ENCODE data around the gene ARHGAP31.

The ARHGAP31 gene

DNA sequence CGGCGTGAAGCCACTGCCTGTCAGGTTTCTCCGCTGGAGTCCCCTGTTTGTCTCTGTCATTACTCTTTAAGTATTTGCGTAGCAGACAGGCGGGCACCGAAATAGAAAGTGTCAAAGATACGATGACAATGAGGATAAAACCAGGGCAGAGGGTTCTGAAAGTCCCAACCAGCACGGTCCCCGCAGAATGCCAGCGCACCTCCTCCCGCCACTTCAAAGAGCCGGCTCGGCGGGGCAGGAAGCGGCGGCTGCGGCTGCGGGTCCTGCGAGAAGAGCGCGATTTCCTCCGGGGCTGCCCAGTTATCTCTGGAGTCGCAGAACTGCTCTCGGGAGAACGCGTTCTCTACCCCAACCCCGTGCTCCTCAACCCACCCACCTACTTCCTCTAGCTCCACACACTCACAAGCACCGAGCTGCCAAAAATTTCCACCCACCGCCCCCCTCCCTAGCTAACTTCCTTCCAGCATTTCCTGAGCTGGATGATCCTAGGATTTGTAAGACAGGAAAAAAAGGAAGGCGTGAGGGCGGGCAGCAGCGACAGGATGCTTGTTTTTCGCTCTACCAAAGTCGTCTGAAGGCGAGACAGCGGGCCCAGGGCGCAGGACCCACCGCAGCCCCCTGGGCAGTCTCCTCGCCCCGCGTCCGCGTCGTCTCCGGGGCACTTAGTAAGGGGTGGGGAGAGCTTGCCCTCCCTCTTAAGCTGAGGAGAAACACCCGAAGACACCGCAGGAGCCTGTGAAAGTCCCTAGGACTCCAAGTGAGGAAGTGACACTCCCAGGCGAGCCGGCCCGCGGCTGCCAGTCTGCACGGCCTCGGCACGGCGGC lies at the start of gene ARHGAP31:
ARHGAP31 (plus strand) TSS at position 513 of the 825 bp plus-strand sequence. CDS start 522 bp downstream, outside the sequence.
- Histone ChIP-seq H2AFZ (peak within 1 kb of the TSS; percentile 97), H3K9ac (peak within 1 kb of the TSS; percentile 2), H3K4me2 (ENCODE audit: low read length) (peak within 1 kb of the TSS; percentile 98), H3K36me3 (ENCODE audit: control insufficient read depth, insufficient read depth, low read length) (no peaks in the 10 kb centered on the region), H3K79me2 (no peaks in the 10 kb centered on the region), H3K4me3 (ENCODE audit: low read depth, low read length) (peak within 1 kb of the TSS; percentile 79), H3K4me1 (peaks cover 5% of the 10 kb centered on the region), H3K9me3 (ENCODE audit: control insufficient read depth, low read length) (no peaks in the 10 kb centered on the region), H3K27ac (peak within 1 kb of the TSS; percentile 73), H3K27me3 (ENCODE audit: control insufficient read depth, insufficient read depth, low read length) (no peaks in the 10 kb centered on the region)
- no peak for TF ChIP-seq CTCF (IDR thresholded peaks at IDR 0.05)

DNA sequence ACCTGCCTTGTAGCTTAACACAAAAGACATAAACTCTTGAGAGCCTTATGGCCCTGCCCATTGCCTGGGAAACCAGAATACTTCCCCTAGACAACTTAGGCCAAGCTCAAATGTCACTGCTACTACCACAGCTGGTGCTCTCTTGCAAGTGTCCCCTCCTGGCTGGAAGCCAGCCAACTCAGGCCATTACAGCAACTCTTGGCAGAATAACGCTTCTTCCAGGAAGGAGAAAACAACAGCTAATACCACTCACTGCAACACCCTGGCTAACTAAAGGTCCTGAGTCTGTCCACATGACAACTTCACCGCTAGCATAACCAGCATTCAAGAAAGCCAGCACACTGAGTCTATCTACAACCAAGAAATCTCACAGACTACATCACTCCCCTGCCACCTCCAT lies 48.4 kb upstream of the ARHGAP31 start:
- Histone ChIP-seq H3K4me3 (ENCODE audit: low read depth, low read length) (no peak overlapping the region), H3K36me3 (ENCODE audit: control insufficient read depth, insufficient read depth, low read length) (no peaks in the 10 kb centered on the region), H3K9ac (no peak overlapping the region), H3K4me2 (ENCODE audit: low read length) (no peak overlapping the region), H3K9me3 (ENCODE audit: control insufficient read depth, low read length) (no peaks in the 10 kb centered on the region), H3K27me3 (ENCODE audit: control insufficient read depth, insufficient read depth, low read length) (no peaks in the 10 kb centered on the region), H3K79me2 (no peaks in the 10 kb centered on the region), H3K27ac (no peak overlapping the region), H2AFZ (no peak overlapping the region), H3K4me1 (no peaks in the 10 kb centered on the region)
- TF ChIP-seq CTCF (IDR thresholded peaks at IDR 0.05) = no peak

DNA sequence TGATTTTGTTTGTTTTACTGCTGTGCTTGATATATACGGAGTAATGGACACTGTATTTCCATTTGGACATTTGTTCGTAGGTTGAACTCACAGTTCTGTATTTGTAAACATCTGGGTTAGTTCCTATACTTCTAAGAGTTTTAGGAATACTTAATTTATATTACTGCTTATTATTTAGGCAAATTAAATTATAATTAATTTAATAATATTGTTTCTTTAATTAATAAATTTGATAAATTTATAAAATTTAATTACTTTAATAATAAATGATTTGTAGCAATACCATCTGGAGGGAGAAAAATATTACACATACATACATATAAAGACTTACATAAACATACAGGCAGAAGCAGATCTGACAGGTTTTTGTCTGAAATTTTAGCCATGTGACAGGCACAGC lies 39.0 kb upstream of the ARHGAP31 start:
- TF ChIP-seq CTCF (IDR thresholded peaks at IDR 0.05) = no peak
- Histone ChIP-seq H3K27ac (no peak overlapping the region), H3K4me3 (ENCODE audit: low read depth, low read length) (no peak overlapping the region), H2AFZ (no peak overlapping the region), H3K4me1 (no peaks in the 10 kb centered on the region), H3K36me3 (ENCODE audit: control insufficient read depth, insufficient read depth, low read length) (no peaks in the 10 kb centered on the region), H3K9ac (no peak overlapping the region), H3K9me3 (ENCODE audit: control insufficient read depth, low read length) (no peaks in the 10 kb centered on the region), H3K79me2 (no peaks in the 10 kb centered on the region), H3K4me2 (ENCODE audit: low read length) (no peak overlapping the region), H3K27me3 (ENCODE audit: control insufficient read depth, insufficient read depth, low read length) (no peaks in the 10 kb centered on the region)

DNA sequence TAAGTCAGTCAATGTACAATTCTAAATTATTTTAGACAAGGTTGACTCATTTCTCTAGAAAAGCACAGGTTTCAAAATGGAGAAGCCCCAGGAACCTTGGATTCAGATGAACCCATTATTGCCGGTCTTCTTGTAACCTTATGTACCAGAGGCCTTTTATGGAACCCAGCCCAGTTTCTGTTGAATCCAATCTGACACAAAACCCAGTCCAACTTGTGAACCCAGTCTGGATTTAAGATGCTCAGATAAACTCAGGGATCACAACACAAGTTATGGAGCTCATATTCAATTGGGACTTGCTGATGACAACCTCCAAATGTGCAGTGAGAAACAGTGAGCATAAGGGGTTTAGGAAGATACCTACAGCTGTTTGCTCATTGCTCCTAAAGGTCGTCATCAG lies 37.1 kb upstream of the ARHGAP31 start:
- H3K9ac ChIP-seq = no peak overlapping the region

More for the DNA sequence above, 37.1 kb upstream of the ARHGAP31 start:
- no peak for TF ChIP-seq CTCF (IDR thresholded peaks at IDR 0.05)
- Histone ChIP-seq H3K4me3 (ENCODE audit: low read depth, low read length) (no peak overlapping the region), H3K4me2 (ENCODE audit: low read length) (no peak overlapping the region), H3K79me2 (no peaks in the 10 kb centered on the region), H3K36me3 (ENCODE audit: control insufficient read depth, insufficient read depth, low read length) (no peaks in the 10 kb centered on the region), H3K4me1 (no peaks in the 10 kb centered on the region), H3K27me3 (ENCODE audit: control insufficient read depth, insufficient read depth, low read length) (no peaks in the 10 kb centered on the region), H3K27ac (no peak overlapping the region), H2AFZ (no peak overlapping the region), H3K9me3 (ENCODE audit: control insufficient read depth, low read length) (no peaks in the 10 kb centered on the region)

Data from parathyroid adenoma (tissue), 2 donors.